OCI-LY1 (cell line): ENCODE data around the gene SERINC5.

Experiments
- H2AFZ ChIP-seq: fragments of 200-600 bp; sonication (generic), shearing (Covaris generic); 2 replicates; pipeline ENCODE4 v1.6.0; 2014; ENCODE audit warnings: antibody characterized with exemption, mild to moderate bottlenecking, low read length
- H3F3A ChIP-seq: fragments of 200-600 bp; sonication (generic), shearing (Covaris generic); 2 replicates; pipeline ENCODE4 v1.6.0; 2014; ENCODE audit warnings: mild to moderate bottlenecking, antibody characterized with exemption, low read length, moderate library complexity; ENCODE audit not compliant: insufficient read depth
- H3K27ac ChIP-seq: fragments of 200-600 bp; sonication (generic); 2 replicates; pipeline ENCODE4 v1.5.1; 2014; ENCODE audit warnings: low read length, mixed run types, mild to moderate bottlenecking, low read depth; ENCODE audit not compliant: poor library complexity, severe bottlenecking
- H3K27me3 ChIP-seq: fragments of 200-600 bp; sonication (generic); 2 replicates; pipeline ENCODE4 v1.6.0; 2014; ENCODE audit warnings: antibody characterized with exemption, mild to moderate bottlenecking, low read length, moderate library complexity; ENCODE audit not compliant: insufficient read depth
- H3K36me3 ChIP-seq: fragments of 200-600 bp; sonication (generic); 2 replicates; pipeline ENCODE4 v1.6.1; 2014; ENCODE audit warnings: mild to moderate bottlenecking, antibody characterized with exemption, low read length, moderate library complexity, mixed read lengths; ENCODE audit not compliant: insufficient read depth
- H3K4me1 ChIP-seq: fragments of 200-600 bp; sonication (generic); 2 replicates; pipeline ENCODE4 v1.5.1; 2014; ENCODE audit warnings: mild to moderate bottlenecking, low read length, moderate library complexity; ENCODE audit not compliant: insufficient read depth, severe bottlenecking
- H3K4me2 ChIP-seq: fragments of 200-600 bp; sonication (generic), shearing (Covaris generic); 2 replicates; pipeline ENCODE4 v1.6.1; 2014; ENCODE audit warnings: low read length
- H3K4me3 ChIP-seq: fragments of 200-600 bp; sonication (generic); 2 replicates; pipeline ENCODE4 v1.5.1; 2014; ENCODE audit warnings: low read length, low read depth, mild to moderate bottlenecking, mixed read lengths; ENCODE audit not compliant: poor library complexity, severe bottlenecking
- H3K79me2 ChIP-seq: fragments of 200-600 bp; shearing (Covaris generic); 2 replicates; pipeline ENCODE4 v1.6.1; 2016; ENCODE audit warnings: mixed run types, low read length, mixed read lengths; ENCODE audit not compliant: insufficient read depth
- H3K9ac ChIP-seq: fragments of 200-600 bp; sonication (generic), shearing (Covaris generic); 2 replicates; pipeline ENCODE4 v1.6.1; 2014; ENCODE audit warnings: mild to moderate bottlenecking, low read length, mixed read lengths
- H3K9me2 ChIP-seq: fragments of 200-600 bp; sonication (generic), shearing (Covaris generic); 2 replicates; pipeline ENCODE4 v1.6.1; 2014; ENCODE audit warnings: low read depth, mild to moderate bottlenecking, low read length, mixed read lengths
- H3K9me3 ChIP-seq: fragments of 200-600 bp; shearing (Covaris generic); 2 replicates; pipeline ENCODE4 v1.6.1; 2014; ENCODE audit warnings: low read length, mixed read lengths
- H4K20me1 ChIP-seq: fragments of 200-600 bp; sonication (generic), shearing (Covaris generic); 2 replicates; pipeline ENCODE4 v1.6.0; 2016; ENCODE audit warnings: mild to moderate bottlenecking, low read length; ENCODE audit not compliant: insufficient read depth
- CTCF ChIP-seq: fragments of 200-600 bp; sonication (generic), shearing (Covaris generic); IDR thresholded peaks from 2 replicates; pipeline ENCODE4 v1.5.1; 2017; ENCODE audit warnings: mild to moderate bottlenecking, antibody characterized with exemption, low read length, moderate library complexity, mixed read lengths
- EZH2 ChIP-seq: fragments of 200-600 bp; sonication (generic), shearing (Covaris generic); IDR thresholded peaks from 2 replicates; pipeline ENCODE4 v1.8.0; 2017; ENCODE audit warnings: borderline replicate concordance, mixed run types, mild to moderate bottlenecking, antibody characterized with exemption, low read length, moderate library complexity, mixed read lengths

Gene SERINC5

GRCh38 chr5:80103371-80103770 is 152.5 kb downstream of the SERINC5 start:
- Histone ChIP-seq H2AFZ (no peak overlapping the region), H3K4me2 (no peak overlapping the region), H3K36me3 (no peaks in the 10 kb centered on the region; the same call in 1 of the 2 replicates), H3K27me3 (no peaks in the 10 kb centered on the region), H3K9me3 (no peaks in the 10 kb centered on the region; the same call in 1 of the 2 replicates), H3K27ac (no peak overlapping the region), H3K9ac (no peak overlapping the region), H3K9me2 (no peaks in the 10 kb centered on the region), H3K4me1 (peaks cover 12% of the 10 kb centered on the region), H3K79me2 (no peaks in the 10 kb centered on the region), H4K20me1 (no peaks in the 10 kb centered on the region), H3K4me3 (no peak overlapping the region), H3F3A (no peaks in the 10 kb centered on the region)
- TF ChIP-seq EZH2 (no peak), CTCF (no peak)

- H3K9ac ChIP-seq: no peak overlapping the region
- H3K4me2 ChIP-seq: no peak overlapping the region
- H4K20me1 ChIP-seq: no peaks in the 10 kb centered on the region
- no peaks in the 10 kb centered on the region for H3K9me2 ChIP-seq
- H3F3A ChIP-seq: no peaks in the 10 kb centered on the region
- H3K27ac ChIP-seq: no peak overlapping the region
- H3K79me2 ChIP-seq: no peaks in the 10 kb centered on the region
- H2AFZ ChIP-seq: no peak overlapping the region
- no peaks in the 10 kb centered on the region; the same call in 1 of the 2 replicates for H3K36me3 ChIP-seq
- no peak overlapping the region for H3K4me3 ChIP-seq
- H3K4me1 ChIP-seq: peaks cover 19% of the 10 kb centered on the region
- TF ChIP-seq CTCF (no peak), EZH2 (no peak)
- no peaks in the 10 kb centered on the region for H3K27me3 ChIP-seq
- H3K9me3 ChIP-seq: no peaks in the 10 kb centered on the region
Observed at GRCh38 chr5:80101993-80102392, 153.9 kb downstream of the SERINC5 start.

GRCh38 chr5:80097451-80097850 is 158.4 kb downstream of the SERINC5 start:
- Histone ChIP-seq H3K9me3 (no peaks in the 10 kb centered on the region), H3K79me2 (no peaks in the 10 kb centered on the region), H3K4me3 (no peak overlapping the region), H3K4me1 (peaks cover 7% of the 10 kb centered on the region), H3K9ac (no peak overlapping the region), H3K27ac (no peak overlapping the region), H3K9me2 (no peaks in the 10 kb centered on the region), H4K20me1 (no peaks in the 10 kb centered on the region), H3K36me3 (no peaks in the 10 kb centered on the region), H2AFZ (no peak overlapping the region), H3K4me2 (no peak overlapping the region), H3K27me3 (no peaks in the 10 kb centered on the region), H3F3A (no peaks in the 10 kb centered on the region)
- TF ChIP-seq CTCF: no peak
- no peak for TF ChIP-seq EZH2
